ENCODE data around the gene CCDC116.

- TF ChIP-seq, protein P1, sequence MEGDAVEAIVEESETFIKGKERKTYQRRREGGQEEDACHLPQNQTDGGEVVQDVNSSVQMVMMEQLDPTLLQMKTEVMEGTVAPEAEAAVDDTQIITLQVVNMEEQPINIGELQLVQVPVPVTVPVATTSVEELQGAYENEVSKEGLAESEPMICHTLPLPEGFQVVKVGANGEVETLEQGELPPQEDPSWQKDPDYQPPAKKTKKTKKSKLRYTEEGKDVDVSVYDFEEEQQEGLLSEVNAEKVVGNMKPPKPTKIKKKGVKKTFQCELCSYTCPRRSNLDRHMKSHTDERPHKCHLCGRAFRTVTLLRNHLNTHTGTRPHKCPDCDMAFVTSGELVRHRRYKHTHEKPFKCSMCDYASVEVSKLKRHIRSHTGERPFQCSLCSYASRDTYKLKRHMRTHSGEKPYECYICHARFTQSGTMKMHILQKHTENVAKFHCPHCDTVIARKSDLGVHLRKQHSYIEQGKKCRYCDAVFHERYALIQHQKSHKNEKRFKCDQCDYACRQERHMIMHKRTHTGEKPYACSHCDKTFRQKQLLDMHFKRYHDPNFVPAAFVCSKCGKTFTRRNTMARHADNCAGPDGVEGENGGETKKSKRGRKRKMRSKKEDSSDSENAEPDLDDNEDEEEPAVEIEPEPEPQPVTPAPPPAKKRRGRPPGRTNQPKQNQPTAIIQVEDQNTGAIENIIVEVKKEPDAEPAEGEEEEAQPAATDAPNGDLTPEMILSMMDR (IDR thresholded peaks at IDR 0.05), result no peak
- no peak for TF ChIP-seq POLR2A (IDR thresholded peaks at IDR 0.05)
- TF ChIP-seq EP300 (IDR thresholded peaks at IDR 0.05), result no peak
Observed at GRCh38 chr22:21666786-21667185, 34.2 kb downstream of the CCDC116 start.
